WERI-Rb-1 (cell line): ENCODE measurements around the gene APCDD1L.

Source experiments
- DNase-seq: peaks from one replicate; pipeline ENCODE4 v3.0.0-alpha.2; 2020
- H3K27ac ChIP-seq: fragments of 250-450 bp; sonication (Bioruptor Pico); 2 replicates; pipeline ENCODE4 v1.5.1; 2020; ENCODE audit warnings: mild to moderate bottlenecking, moderate library complexity
- H3K27me3 ChIP-seq: fragments of 250-450 bp; sonication (Bioruptor Pico); 2 replicates; pipeline ENCODE4 v1.5.1; 2021; ENCODE audit warnings: mild to moderate bottlenecking, low read depth, moderate library complexity; ENCODE audit not compliant: insufficient read depth, severe bottlenecking
- H3K36me3 ChIP-seq: fragments of 250-450 bp; sonication (Bioruptor Pico); 2 replicates; pipeline ENCODE4 v1.5.1; 2020; ENCODE audit warnings: mild to moderate bottlenecking, moderate library complexity
- H3K4me3 ChIP-seq: 2 replicates; pipeline ENCODE4 v1.5.1; 2011; ENCODE audit warnings: low read depth, mild to moderate bottlenecking, control low read depth, low read length
- H3K9me3 ChIP-seq: fragments of 250-450 bp; sonication (Bioruptor Pico); 2 replicates; pipeline ENCODE4 v1.5.1; 2021; ENCODE audit warnings: mild to moderate bottlenecking, moderate library complexity; ENCODE audit not compliant: severe bottlenecking
- TF ChIP-seq, protein P1 (sequence below): IDR thresholded peaks from 2 replicates; pipeline ENCODE4 v1.5.1; 2011; ENCODE audit warnings: low read depth, mild to moderate bottlenecking, control low read depth, inconsistent platforms, low read length

Gene APCDD1L

DNA sequence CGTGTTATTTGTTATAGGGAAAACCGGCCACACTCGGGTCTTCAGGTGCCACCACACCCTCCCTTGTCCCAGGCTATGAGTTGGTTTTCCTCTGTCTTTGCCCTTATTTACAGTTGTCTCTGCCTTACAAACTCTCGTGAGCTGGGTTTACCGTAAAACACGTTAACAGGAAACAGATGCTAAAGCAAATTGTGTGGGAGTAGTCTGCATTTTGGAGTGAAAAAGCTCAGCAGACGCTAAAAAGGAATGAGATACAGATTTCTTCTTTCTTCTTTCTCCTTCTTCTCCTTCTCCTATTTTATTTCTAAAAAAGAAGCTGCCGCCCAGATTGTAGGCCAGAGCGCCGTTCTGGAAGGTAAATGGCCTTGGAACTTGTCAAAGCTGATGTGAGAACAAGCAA, 51.9 kb downstream of the APCDD1L start:
- Histone ChIP-seq H3K36me3 (no peaks in the 10 kb centered on the region), H3K4me3 (no peak overlapping the region), H3K27ac (no peak overlapping the region), H3K9me3 (no peaks in the 10 kb centered on the region), H3K27me3 (no peaks in the 10 kb centered on the region)
- TF ChIP-seq, protein P1, sequence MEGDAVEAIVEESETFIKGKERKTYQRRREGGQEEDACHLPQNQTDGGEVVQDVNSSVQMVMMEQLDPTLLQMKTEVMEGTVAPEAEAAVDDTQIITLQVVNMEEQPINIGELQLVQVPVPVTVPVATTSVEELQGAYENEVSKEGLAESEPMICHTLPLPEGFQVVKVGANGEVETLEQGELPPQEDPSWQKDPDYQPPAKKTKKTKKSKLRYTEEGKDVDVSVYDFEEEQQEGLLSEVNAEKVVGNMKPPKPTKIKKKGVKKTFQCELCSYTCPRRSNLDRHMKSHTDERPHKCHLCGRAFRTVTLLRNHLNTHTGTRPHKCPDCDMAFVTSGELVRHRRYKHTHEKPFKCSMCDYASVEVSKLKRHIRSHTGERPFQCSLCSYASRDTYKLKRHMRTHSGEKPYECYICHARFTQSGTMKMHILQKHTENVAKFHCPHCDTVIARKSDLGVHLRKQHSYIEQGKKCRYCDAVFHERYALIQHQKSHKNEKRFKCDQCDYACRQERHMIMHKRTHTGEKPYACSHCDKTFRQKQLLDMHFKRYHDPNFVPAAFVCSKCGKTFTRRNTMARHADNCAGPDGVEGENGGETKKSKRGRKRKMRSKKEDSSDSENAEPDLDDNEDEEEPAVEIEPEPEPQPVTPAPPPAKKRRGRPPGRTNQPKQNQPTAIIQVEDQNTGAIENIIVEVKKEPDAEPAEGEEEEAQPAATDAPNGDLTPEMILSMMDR = no peak
- no peak for DNase-seq

DNA sequence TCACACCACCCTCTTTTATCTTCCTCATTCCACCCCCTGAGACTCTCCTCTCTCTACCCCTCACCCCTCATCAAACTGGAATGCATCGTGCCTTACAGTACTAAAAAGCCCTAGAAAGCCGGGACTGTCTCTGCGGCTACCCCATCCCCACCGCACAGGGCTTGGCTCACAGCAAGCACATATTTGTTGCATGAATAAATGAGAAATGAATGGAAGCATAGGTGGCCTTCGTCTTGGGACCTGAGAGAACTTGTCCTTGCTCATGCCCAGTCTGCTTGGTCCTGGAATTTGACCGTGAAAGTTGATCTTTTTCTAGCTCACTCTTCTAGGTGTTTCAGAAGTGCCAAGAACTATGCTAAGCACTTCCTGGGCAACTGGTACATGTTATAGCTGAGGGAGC, 53.3 kb downstream of the APCDD1L start:
- DNase-seq = no peak
- Histone ChIP-seq H3K9me3 (no peaks in the 10 kb centered on the region), H3K36me3 (no peaks in the 10 kb centered on the region), H3K27me3 (no peaks in the 10 kb centered on the region), H3K4me3 (no peak overlapping the region), H3K27ac (no peak overlapping the region)
- TF ChIP-seq, protein P1 = no peak

DNA sequence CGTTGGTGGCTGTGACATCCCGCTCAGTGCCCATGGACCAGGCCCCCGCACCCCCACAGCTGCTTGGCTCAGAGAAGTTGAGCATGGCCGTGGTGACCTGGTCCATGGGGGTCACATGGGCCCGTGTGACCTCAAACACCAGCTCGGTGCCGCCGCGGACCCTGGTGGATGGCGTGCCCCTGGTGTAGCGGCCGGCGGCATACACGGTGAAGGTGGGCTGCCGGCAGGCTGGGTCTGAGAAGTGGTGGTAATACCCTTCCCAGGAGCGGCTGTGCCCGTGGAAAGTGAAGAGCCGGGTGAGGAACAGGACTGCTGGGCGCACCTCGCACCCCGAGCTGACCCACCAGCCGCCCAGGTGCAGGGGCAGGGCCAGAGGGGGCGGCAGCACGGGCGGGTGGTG, 54.1 kb downstream of the APCDD1L start:
- Histone ChIP-seq H3K9me3 (no peaks in the 10 kb centered on the region), H3K27me3 (no peaks in the 10 kb centered on the region), H3K27ac (no peak overlapping the region), H3K36me3 (no peaks in the 10 kb centered on the region), H3K4me3 (no peak overlapping the region)
- DNase-seq = no peak
- TF ChIP-seq, protein P1 = no peak

DNA sequence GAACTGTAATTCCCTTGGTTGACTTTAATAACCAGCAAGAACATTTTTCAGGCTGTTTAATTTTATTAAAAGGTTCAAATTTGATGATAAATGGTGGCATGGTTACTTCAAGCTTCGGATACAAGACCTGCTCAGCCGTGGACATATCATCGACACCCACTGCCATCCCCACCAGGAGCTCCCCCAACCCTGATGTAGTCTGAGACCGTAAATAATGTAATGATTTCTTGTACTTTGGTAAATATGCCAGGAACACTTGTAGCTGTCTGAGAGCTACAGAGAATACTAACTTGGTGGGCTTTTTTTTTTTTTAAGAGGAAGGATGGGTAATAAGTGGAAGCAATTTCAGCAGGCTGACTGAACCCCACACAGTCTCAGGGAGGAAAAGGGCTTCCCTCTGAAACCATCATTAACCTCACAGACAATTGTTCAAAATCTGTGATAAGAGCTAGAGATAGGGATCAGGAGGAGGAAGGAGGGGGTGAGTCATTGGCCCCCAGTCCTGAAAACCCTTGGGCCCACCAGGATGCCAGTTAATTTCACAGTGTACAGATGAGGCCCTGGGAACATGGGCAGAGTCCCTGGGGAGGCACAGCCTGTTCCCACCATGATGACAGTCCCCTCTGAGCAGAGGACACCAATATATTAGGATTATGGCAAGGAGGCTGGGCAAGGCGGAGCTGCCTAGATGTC, 56.0 kb downstream of the APCDD1L start:
- Histone ChIP-seq H3K9me3 (no peaks in the 10 kb centered on the region), H3K4me3 (no peak overlapping the region), H3K27ac (no peak overlapping the region), H3K27me3 (no peaks in the 10 kb centered on the region), H3K36me3 (no peaks in the 10 kb centered on the region)
- TF ChIP-seq, protein P1 = no peak
- no peak for DNase-seq

DNA sequence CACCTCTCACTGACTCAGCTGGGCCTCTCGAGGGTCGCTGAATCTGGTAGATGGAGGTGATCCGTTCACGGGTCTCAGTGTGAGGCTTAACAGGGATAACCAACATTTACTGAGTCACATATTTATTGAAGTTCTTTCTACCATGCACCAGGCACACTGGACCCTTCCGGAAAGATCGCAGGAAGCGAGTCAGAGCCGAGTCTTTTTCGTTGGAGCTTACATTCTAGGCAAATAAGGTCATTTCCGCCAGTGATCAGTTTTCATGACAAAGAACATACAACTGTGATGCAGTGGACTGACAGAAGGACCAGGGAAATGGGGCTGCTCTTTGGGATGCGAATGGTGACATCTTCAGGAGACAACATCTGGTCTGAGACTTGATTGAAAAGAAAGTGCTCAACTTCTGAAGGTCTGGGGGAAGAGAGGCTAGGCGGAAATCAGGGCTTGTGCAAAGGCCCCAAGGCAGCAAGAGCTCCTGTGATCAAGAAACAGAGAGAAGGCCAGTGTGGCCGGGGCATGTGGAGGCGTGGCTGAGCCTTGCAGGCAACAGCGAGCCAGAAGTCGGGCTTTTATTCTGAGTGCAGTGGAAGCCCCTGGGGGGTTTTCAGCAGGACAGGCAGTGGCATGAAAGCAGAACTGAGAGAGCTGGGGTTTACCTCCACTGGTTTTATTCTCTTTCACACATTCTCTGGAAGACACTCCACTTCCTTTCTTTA, 56.7 kb downstream of the APCDD1L start:
- Histone ChIP-seq H3K9me3 (no peaks in the 10 kb centered on the region), H3K27me3 (no peaks in the 10 kb centered on the region), H3K27ac (no peak overlapping the region), H3K4me3 (no peak overlapping the region), H3K36me3 (no peaks in the 10 kb centered on the region)
- DNase-seq = no peak
- TF ChIP-seq, protein P1 = no peak
